Neuronal stem cell (in vitro differentiated cells): ENCODE results near the gene DNAH17.

Experiments used
- DNase-seq: peaks from one replicate; pipeline ENCODE4 v3.0.0-alpha.2; 2013; ENCODE audit warnings: low spot score
- H2AFZ ChIP-seq: one replicate; pipeline ENCODE4 v1.6.1; 2013; ENCODE audit warnings: mild to moderate bottlenecking, low read length, inconsistent platforms
- H2AK5ac ChIP-seq: 2 replicates; pipeline ENCODE4 v1.6.1; 2013; ENCODE audit warnings: low read depth, mild to moderate bottlenecking, inconsistent platforms, low read length, moderate library complexity, mixed read lengths
- H2BK120ac ChIP-seq: 2 replicates; pipeline ENCODE4 v1.6.1; 2013; ENCODE audit warnings: low read depth, mild to moderate bottlenecking, inconsistent platforms, low read length, moderate library complexity, mixed read lengths
- H2BK12ac ChIP-seq: one replicate; pipeline ENCODE4 v1.6.1; 2013; ENCODE audit warnings: low read length, inconsistent platforms
- H2BK15ac ChIP-seq: 2 replicates; pipeline ENCODE4 v1.6.1; 2013; ENCODE audit warnings: mild to moderate bottlenecking, low read length, inconsistent platforms, mixed read lengths
- H2BK5ac ChIP-seq: one replicate; pipeline ENCODE4 v1.6.1; 2013; ENCODE audit warnings: inconsistent platforms, mild to moderate bottlenecking, low read length, moderate library complexity
- H3K14ac ChIP-seq: one replicate; pipeline ENCODE4 v1.6.1; 2013; ENCODE audit warnings: low read length, inconsistent platforms
- H3K18ac ChIP-seq: 2 replicates; pipeline ENCODE4 v1.6.1; 2013; ENCODE audit warnings: low read length, inconsistent platforms
- H3K23ac ChIP-seq: 2 replicates; pipeline ENCODE4 v1.6.1; 2013; ENCODE audit warnings: low read depth, mild to moderate bottlenecking, mixed read lengths, low read length, inconsistent platforms; ENCODE audit not compliant: poor library complexity
- H3K27ac ChIP-seq: replicated peaks from 3 replicates; pipeline ENCODE4 v1.5.1; 2013; ENCODE audit warnings: low read length, inconsistent platforms
- H3K27me3 ChIP-seq, 3 experiments: 2 replicates each; pipeline ENCODE4 v1.6.1; 2013; ENCODE audit warnings: low read length in 3 of 3, mild to moderate bottlenecking in 2 of 3, inconsistent platforms in 1 of 3, low read depth in 1 of 3, mixed read lengths in 1 of 3, moderate library complexity in 1 of 3; ENCODE audit not compliant: control insufficient read depth in 3 of 3, insufficient read depth in 3 of 3
- H3K36me3 ChIP-seq, 2 donors: replicated peaks in 1 of 2; 2 replicates each; pipeline ENCODE4 v1.6.1; 2013; ENCODE audit warnings: low read length in 2 of 2; ENCODE audit not compliant: control insufficient read depth in 2 of 2, insufficient read depth in 2 of 2
- H3K4ac ChIP-seq: 2 replicates; pipeline ENCODE4 v1.6.1; 2013; ENCODE audit warnings: inconsistent platforms, mild to moderate bottlenecking, low read length, moderate library complexity
- H3K4me1 ChIP-seq, 2 donors: 1 replicate in 1 of 2; 2 replicates in 1 of 2; pipeline ENCODE4 v1.6.1; 2013; ENCODE audit warnings: low read length in 2 of 2, low read depth in 1 of 2; ENCODE audit not compliant: control insufficient read depth in 2 of 2, insufficient read depth in 1 of 2
- H3K4me2 ChIP-seq: one replicate; pipeline ENCODE4 v1.6.1; 2013; ENCODE audit warnings: mild to moderate bottlenecking, low read length, inconsistent platforms; ENCODE audit not compliant: insufficient read depth, poor library complexity, severe bottlenecking
- H3K4me3 ChIP-seq, 2 donors: 2 replicates each; pipeline ENCODE4 v1.5.1; 2013; ENCODE audit warnings: low read length in 2 of 2, mild to moderate bottlenecking in 2 of 2, inconsistent platforms in 1 of 2, moderate library complexity in 1 of 2
- H3K79me1 ChIP-seq: one replicate; pipeline ENCODE4 v1.6.1; 2013; ENCODE audit warnings: low read depth, mild to moderate bottlenecking, inconsistent platforms, low read length, moderate library complexity
- H3K9ac ChIP-seq: one replicate; pipeline ENCODE4 v1.6.1; 2013; ENCODE audit warnings: mild to moderate bottlenecking, low read depth, low read length, inconsistent platforms; ENCODE audit not compliant: poor library complexity
- H3K9me3 ChIP-seq, 2 donors: replicated peaks in 1 of 2; 2 replicates each; pipeline versions ENCODE3 to v1.6.1; 2013; ENCODE audit warnings: low read length in 2 of 2, mild to moderate bottlenecking in 2 of 2, inconsistent platforms in 1 of 2, low read depth in 1 of 2, mixed read lengths in 1 of 2, moderate library complexity in 1 of 2; ENCODE audit not compliant: control insufficient read depth in 2 of 2, insufficient read depth in 1 of 2
- H4K8ac ChIP-seq: one replicate; pipeline ENCODE4 v1.6.1; 2013; ENCODE audit warnings: low read depth, mild to moderate bottlenecking, inconsistent platforms, low read length, moderate library complexity
- H4K91ac ChIP-seq: one replicate; pipeline ENCODE4 v1.6.1; 2013; ENCODE audit warnings: low read length, low read depth, mild to moderate bottlenecking, inconsistent platforms; ENCODE audit not compliant: poor library complexity
- WGBS, 2 donors: extraction: QIAGEN DNeasy Blood & Tissue Kit; methylation state at CpG; one replicate each; pipeline ENCODE4 v1.1.7; 2013; ENCODE audit warnings: missing lambda C conversion rate in 2 of 2, mixed read lengths in 1 of 2; ENCODE audit not compliant: insufficient read length in 2 of 2, insufficient replicate concordance in 1 of 2; ENCODE audit errors: extremely low coverage in 2 of 2; 5-methylcytosine and 5-hydroxymethylcytosine counted together

The DNAH17 gene

GRCh38 chr17:78588258-78589030 is 11.2 kb upstream of the DNAH17 start:
- no peak overlapping the region for H4K8ac ChIP-seq
- peak overlapping the region; percentile 27 for H3K18ac ChIP-seq
- peak overlapping the region; percentile 1 for H3K14ac ChIP-seq
- DNase-seq, result no peak
- H2AK5ac ChIP-seq, result no peak overlapping the region
- no peak overlapping the region for H3K4me3 ChIP-seq
- H4K91ac ChIP-seq, result no peak overlapping the region
- H3K9ac ChIP-seq, result no peak overlapping the region
- H2BK5ac ChIP-seq, result no peak overlapping the region
- H3K79me1 ChIP-seq, result no peaks in the 10 kb centered on the region
- H2BK120ac ChIP-seq, result no peak overlapping the region
- no CpG with 5 or more reads among the region's 16 CpGs for WGBS, 2 donors
- no peaks in the 10 kb centered on the region for H3K36me3 ChIP-seq
- H3K27ac ChIP-seq, result no peak overlapping the region
- H3K4me2 ChIP-seq, result no peak overlapping the region
- peaks cover 0 to 6% of the 10 kb centered on the region in 2 donors for H3K4me1 ChIP-seq
- no peak overlapping the region for H2BK15ac ChIP-seq
- no peak overlapping the region for H3K4ac ChIP-seq
- peaks cover 0 to 56% (median 2%) of the 10 kb centered on the region in 3 experiments for H3K27me3 ChIP-seq
- H2BK12ac ChIP-seq, result no peak overlapping the region
- no peak overlapping the region for H2AFZ ChIP-seq
- H3K9me3 ChIP-seq, result no peaks in the 10 kb centered on the region
- no peak overlapping the region for H3K23ac ChIP-seq

GRCh38 chr17:78585006-78585630 is 7.9 kb upstream of the DNAH17 start:
- Histone ChIP-seq H3K4me2 (no peak overlapping the region), H3K23ac (no peak overlapping the region), H2AK5ac (no peak overlapping the region), H3K79me1 (no peaks in the 10 kb centered on the region), H2BK15ac (no peak overlapping the region), H3K9ac (no peak overlapping the region), H3K4ac (no peak overlapping the region), H2BK5ac (no peak overlapping the region), H3K4me3 (no peak overlapping the region), H3K27ac (no peak overlapping the region), H3K18ac (no peak overlapping the region), H3K36me3 (no peaks in the 10 kb centered on the region), H4K91ac (no peak overlapping the region), H2BK120ac (no peak overlapping the region), H3K9me3 (peaks cover 0 to 1% of the 10 kb centered on the region in 2 donors), H2BK12ac (no peak overlapping the region), H4K8ac (no peak overlapping the region), H2AFZ (no peak overlapping the region), H3K14ac (no peak overlapping the region), H3K27me3 (peaks cover 0 to 50% (median 2%) of the 10 kb centered on the region in 3 experiments), H3K4me1 (no peaks in the 10 kb centered on the region)
- no peak for DNase-seq
- WGBS, 2 donors, result no CpG with 5 or more reads among the region's 8 CpGs

GRCh38 chr17:78583091-78583490 is 5.9 kb upstream of the DNAH17 start:
- Histone ChIP-seq H2BK120ac (no peak overlapping the region), H2AFZ (peak overlapping the region; percentile 42), H2BK12ac (no peak overlapping the region), H3K27ac (no peak overlapping the region), H3K4me3 (no peak overlapping the region), H3K79me1 (no peaks in the 10 kb centered on the region), H3K18ac (no peak overlapping the region), H3K14ac (no peak overlapping the region), H3K9ac (no peak overlapping the region), H2BK15ac (no peak overlapping the region), H2BK5ac (no peak overlapping the region), H3K4me2 (no peak overlapping the region), H3K4ac (no peak overlapping the region), H3K9me3 (peaks cover 0 to 1% of the 10 kb centered on the region in 2 donors), H3K36me3 (no peaks in the 10 kb centered on the region), H2AK5ac (no peak overlapping the region), H4K91ac (no peak overlapping the region), H4K8ac (no peak overlapping the region), H3K27me3 (peaks cover 0 to 34% (median 2%) of the 10 kb centered on the region in 3 experiments), H3K23ac (no peak overlapping the region), H3K4me1 (no peaks in the 10 kb centered on the region)
- DNase-seq, result no peak
- WGBS, 2 donors, result no CpG with 5 or more reads among the region's 4 CpGs

GRCh38 chr17:78581304-78581703 is 4.1 kb upstream of the DNAH17 start:
- no peak overlapping the region for H3K9ac ChIP-seq
- H2BK120ac ChIP-seq, result no peak overlapping the region
- DNase-seq, result no peak
- no peaks in the 10 kb centered on the region for H3K79me1 ChIP-seq
- H2BK5ac ChIP-seq, result no peak overlapping the region
- H4K91ac ChIP-seq, result no peak overlapping the region
- H3K4me3 ChIP-seq, result no peak overlapping the region
- H3K36me3 ChIP-seq, result no peaks in the 10 kb centered on the region
- no peak overlapping the region for H3K14ac ChIP-seq
- H2BK12ac ChIP-seq, result no peak overlapping the region
- H3K27me3 ChIP-seq, result peaks cover 0 to 21% (median 2%) of the 10 kb centered on the region in 3 experiments
- no peak overlapping the region for H3K4me2 ChIP-seq
- H4K8ac ChIP-seq, result no peak overlapping the region
- H3K23ac ChIP-seq, result peak overlapping the region; percentile 67
- no peak overlapping the region for H3K18ac ChIP-seq
- H3K9me3 ChIP-seq, result peaks cover 0 to 1% of the 10 kb centered on the region in 2 donors
- H3K4ac ChIP-seq, result peak overlapping the region; percentile 15
- no CpG with 5 or more reads among the region's 5 CpGs for WGBS, 2 donors
- no peak overlapping the region for H2AFZ ChIP-seq
- H2AK5ac ChIP-seq, result no peak overlapping the region
- H3K27ac ChIP-seq, result no peak overlapping the region
- no peaks in the 10 kb centered on the region for H3K4me1 ChIP-seq
- H2BK15ac ChIP-seq, result no peak overlapping the region
